B cell (primary cell): ENCODE data around the gene TSTD1. TPM values are rescaled to one million over a fixed set of nuclear protein-coding genes. Genes with fewer than 3 reads are reported as not detected.

Source experiments
- ATAC-seq: fragments of 200-7000 bp; cut with Tn5 transposase; one replicate; pipeline ENCODE4 v1.10.0; 2021; ENCODE audit warnings: low read depth, mild to moderate bottlenecking, moderate number of reproducible peaks, moderate library complexity
- CTCF ChIA-PET: fragments of 350-600 bp; sonication (Branson Sonifier 250); formaldehyde crosslinking; loops from one replicate; lab custom pipeline; 2021; ENCODE audit warnings: antibody characterized with exemption, inconsistent platforms; lab: Charles Lee
- POLR2A ChIA-PET: fragments of 350-600 bp; sonication (Branson Sonifier 250); formaldehyde crosslinking; loops from one replicate; lab custom pipeline; 2021; ENCODE audit warnings: antibody characterized with exemption; lab: Charles Lee
- DNase-seq: peaks from one replicate; pipeline ENCODE4 v3.0.0; 2013
- H2AFZ ChIP-seq: 2 replicates; pipeline ENCODE4 v1.6.1; 2012; ENCODE audit warnings: mild to moderate bottlenecking, low read depth, low read length; ENCODE audit not compliant: insufficient read depth, poor library complexity, severe bottlenecking
- H3K27ac ChIP-seq, 2 donors: 1 replicate in 1 of 2; 2 replicates in 1 of 2; pipeline ENCODE4 v1.5.1; 2012 to 2013; ENCODE audit warnings: low read length in 2 of 2, mild to moderate bottlenecking in 2 of 2, moderate library complexity in 1 of 2
- H3K27me3 ChIP-seq, 4 experiments: fragments of 200-600 bp in 1 of 4; sonication (generic) in 1 of 4; replicated peaks in 1 of 4; 1 replicate in 2 of 4; 2 replicates in 2 of 4; pipeline versions ENCODE4 v1.6.1 to v1.7.0; 2013 to 2016; ENCODE audit warnings: low read length in 3 of 4, mild to moderate bottlenecking in 2 of 4, mixed read lengths in 1 of 4, moderate library complexity in 1 of 4; ENCODE audit not compliant: insufficient read depth in 4 of 4, control insufficient read depth in 3 of 4; ENCODE audit errors: control extremely low read depth in 1 of 4
- H3K36me3 ChIP-seq, 2 experiments: replicated peaks in 1 of 2; 1 replicate in 1 of 2; 2 replicates in 1 of 2; pipeline versions ENCODE4 v1.6.1 to v1.7.1; 2013; ENCODE audit warnings: low read length in 1 of 2; ENCODE audit not compliant: insufficient read depth in 2 of 2, control insufficient read depth in 1 of 2; ENCODE audit errors: control extremely low read depth in 1 of 2, extremely low read depth in 1 of 2
- H3K4me1 ChIP-seq, 2 donors: fragments of 200-600 bp in 1 of 2; sonication (generic) in 1 of 2; 1 replicate in 1 of 2; 2 replicates in 1 of 2; pipeline versions ENCODE4 v1.5.1 to v1.6.1; 2013 to 2017; ENCODE audit warnings: low read length in 2 of 2; ENCODE audit not compliant: control insufficient read depth in 2 of 2, insufficient read depth in 2 of 2
- H3K4me2 ChIP-seq: replicated peaks from 2 replicates; pipeline ENCODE3; 2012; ENCODE audit warnings: mild to moderate bottlenecking, low read depth, low read length; ENCODE audit not compliant: poor library complexity, severe bottlenecking
- H3K4me3 ChIP-seq, 5 experiments: fragments of 200-600 bp in 1 of 5; sonication (generic) in 1 of 5; 1 replicate in 3 of 5; 2 replicates in 2 of 5; pipeline versions ENCODE4 v1.5.1 to v1.7.0; 2011 to 2016; ENCODE audit warnings: low read length in 4 of 5, mild to moderate bottlenecking in 4 of 5, low read depth in 2 of 5, control low read depth in 1 of 5, moderate library complexity in 1 of 5; ENCODE audit not compliant: insufficient read depth in 1 of 5; ENCODE audit errors: control extremely low read depth in 1 of 5, extremely low read depth in 1 of 5
- H3K79me2 ChIP-seq: fragments of 200-600 bp; sonication (generic); one replicate; pipeline ENCODE4 v1.6.0; 2016; ENCODE audit warnings: low read length; ENCODE audit not compliant: control insufficient read depth, insufficient read depth
- H3K9ac ChIP-seq: fragments of 200-600 bp; sonication (generic); 2 replicates; pipeline ENCODE4 v1.6.1; 2017; ENCODE audit warnings: mild to moderate bottlenecking, low read length, moderate library complexity
- H3K9me3 ChIP-seq, 3 donors: one replicate each; pipeline versions ENCODE4 v1.6.1 to v1.7.1; 2013; ENCODE audit warnings: low read length in 2 of 3; ENCODE audit not compliant: control insufficient read depth in 2 of 3, insufficient read depth in 1 of 3; ENCODE audit errors: control extremely low read depth in 1 of 3
- H4K20me1 ChIP-seq: 2 replicates; pipeline ENCODE4 v1.6.0; 2012; ENCODE audit warnings: mild to moderate bottlenecking, low read length; ENCODE audit not compliant: insufficient read depth, control insufficient read depth, poor library complexity, severe bottlenecking
- H3K27ac Mint-ChIP-seq: one replicate; pipeline ENCODE4 v1.8.0; 2021; ENCODE audit warnings: mixed read lengths
- H3K27me3 Mint-ChIP-seq: one replicate; pipeline ENCODE4 v1.8.0; 2021; ENCODE audit warnings: mixed read lengths
- H3K4me1 Mint-ChIP-seq: one replicate; pipeline ENCODE4 v1.8.0; 2021; ENCODE audit warnings: mixed read lengths
- H3K4me3 Mint-ChIP-seq: one replicate; pipeline ENCODE4 v1.8.0; 2021; ENCODE audit warnings: mixed read lengths
- H3K9me3 Mint-ChIP-seq: one replicate; pipeline ENCODE4 v1.8.0; 2022; ENCODE audit warnings: mixed read lengths; ENCODE audit not compliant: insufficient read depth
- CTCF ChIP-seq: fragments of 200-600 bp; IDR thresholded peaks from one replicate; pipeline ENCODE4 v1.8.0; 2022; ENCODE audit warnings: antibody characterized with exemption, mild to moderate bottlenecking
- EZH2 ChIP-seq: IDR thresholded peaks from 2 replicates; pipeline ENCODE4 v1.6.1; 2012; ENCODE audit warnings: borderline replicate concordance, low read depth, mild to moderate bottlenecking, moderate library complexity, low read length; ENCODE audit not compliant: insufficient read depth, poor library complexity, severe bottlenecking
- WGBS: methylation state at CpG from one replicate; pipeline ENCODE4 v1.1.5; 2013; ENCODE audit warnings: missing lambda C conversion rate; ENCODE audit not compliant: insufficient coverage; 5-methylcytosine and 5-hydroxymethylcytosine counted together
- intact Hi-C: fragments of 100-400 bp; cut with micrococcal nuclease; formaldehyde crosslinking; loops from one replicate; pipeline ENCODE4 v1.10.0; 2022
- polyA plus RNA-seq: library from polyadenylated mRNA; depleted of rRNA; stranded (reverse); fragments of >200 nt; gene quantifications from 2 replicates; pipeline ENCODE4 v1.2.3, GENCODE V29; 2012
- total RNA-seq, 2 donors: library from RNA; stranded (reverse); fragments of 120-200 nt in 1 of 2; gene quantifications; 1 replicate in 1 of 2; 2 replicates in 1 of 2; pipeline versions ENCODE4 v1.2.3 to v1.2.4, GENCODE V29; 2013 to 2022

The TSTD1 gene
- total and polyA plus RNA-seq, 2 donors (not counting 1 experiment from before 2014, with no cell fraction given) = 85.6 to 242 TPM

DNA sequence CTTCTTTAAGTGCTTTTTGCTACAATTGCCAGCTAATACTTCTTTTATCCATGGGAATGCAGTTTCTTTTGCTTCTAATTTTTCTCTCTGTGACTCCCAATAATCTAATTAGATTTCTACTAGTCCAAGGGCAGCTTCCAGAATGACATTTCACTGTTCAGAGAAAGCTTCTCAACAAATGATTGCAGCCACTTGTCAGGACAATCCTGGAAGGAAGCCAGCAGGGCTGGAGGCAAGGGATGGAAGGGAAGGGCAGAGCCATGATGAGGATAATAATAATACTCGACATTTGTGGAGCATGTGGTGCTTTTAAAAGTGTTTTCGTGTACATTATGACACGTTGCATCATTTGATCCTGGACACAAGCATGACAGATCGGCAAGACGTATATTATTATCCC is 37.2 kb downstream of the TSTD1 start:
- Mint-ChIP-seq H3K4me3 (no peak overlapping the region), H3K27me3 (no peaks in the 10 kb centered on the region), H3K27ac (no peak overlapping the region), H3K4me1 (peaks cover 4% of the 10 kb centered on the region), H3K9me3 (no peaks in the 10 kb centered on the region)
- no peak overlapping the region for H3K27ac ChIP-seq
- POLR2A ChIA-PET = no interaction called here
- WGBS = 90% methylated on average over 4 of the region's 5 CpGs
- peaks cover 9 to 18% of the 10 kb centered on the region in 2 experiments for H3K36me3 ChIP-seq
- no peak for TF ChIP-seq CTCF
- no peak for TF ChIP-seq EZH2
- no peaks in the 10 kb centered on the region for H3K27me3 ChIP-seq
- intact Hi-C loops = no loop called here
- H3K4me1 ChIP-seq = peaks cover 0 to 5% of the 10 kb centered on the region in 2 donors
- no peaks in the 10 kb centered on the region for H3K9me3 ChIP-seq
- no peak overlapping the region for H3K4me2 ChIP-seq
- H3K4me3 ChIP-seq = no peak overlapping the region
- ATAC-seq (no peak), DNase-seq (no peak)
- no peak overlapping the region for H3K9ac ChIP-seq
- CTCF ChIA-PET = no interaction called here
- H3K79me2 ChIP-seq = peaks cover 31% of the 10 kb centered on the region
- H4K20me1 ChIP-seq = no peaks in the 10 kb centered on the region
- no peak overlapping the region for H2AFZ ChIP-seq

GRCh38 chr1:161000736-161001480 is 37.9 kb downstream of the TSTD1 start:
- Mint-ChIP-seq H3K4me1 (peaks cover 4% of the 10 kb centered on the region), H3K9me3 (no peaks in the 10 kb centered on the region), H3K27me3 (no peaks in the 10 kb centered on the region), H3K4me3 (no peak overlapping the region), H3K27ac (no peak overlapping the region)
- no peak overlapping the region for H3K4me3 ChIP-seq
- peaks cover 0 to 5% of the 10 kb centered on the region in 2 donors for H3K4me1 ChIP-seq
- no peaks in the 10 kb centered on the region for H4K20me1 ChIP-seq
- no peak overlapping the region for H2AFZ ChIP-seq
- H3K36me3 ChIP-seq = peaks cover 9 to 18% of the 10 kb centered on the region in 2 experiments
- no peak overlapping the region for H3K9ac ChIP-seq
- POLR2A ChIA-PET = no interaction called here
- TF ChIP-seq CTCF (no peak), EZH2 (no peak)
- CTCF ChIA-PET = interaction anchor here (0.5 to 2.4 kb wide), 3 partner anchors 10 to 318 kb away, joined by 3 to 10 read pairs (median 3); no protein-coding TSS in a partner anchor
- H3K9me3 ChIP-seq = no peaks in the 10 kb centered on the region
- no peak overlapping the region for H3K4me2 ChIP-seq
- 94% methylated on average over 7 of the region's 11 CpGs for WGBS
- peaks cover 25% of the 10 kb centered on the region for H3K79me2 ChIP-seq
- intact Hi-C loops = no loop called here
- ATAC-seq (no peak), DNase-seq (no peak)
- no peaks in the 10 kb centered on the region for H3K27me3 ChIP-seq
- H3K27ac ChIP-seq = no peak overlapping the region
